H1 (cell line): Measurements from ENCODE around the gene DESI1. TPM values are rescaled to one million over a fixed set of nuclear protein-coding genes. Genes with fewer than 3 reads are reported as not detected.

Experiments
- CTCF ChIA-PET: fragments of 300-600 bp; sonication (Branson Sonifier 250); formaldehyde crosslinking; loops from one replicate; lab custom pipeline; 2021; ENCODE audit not compliant: partially characterized antibody; lab: Charles Lee
- POLR2A ChIA-PET: fragments of 300-600 bp; sonication (Branson Sonifier 250); formaldehyde crosslinking; loops from one replicate; lab custom pipeline; 2021; ENCODE audit warnings: inconsistent platforms; ENCODE audit not compliant: partially characterized antibody; lab: Charles Lee
- DNase-seq, 2 experiments: peaks; one replicate each; pipeline versions ENCODE4 v3.0.0 to v3.0.0-alpha.2; 2010 to 2022; ENCODE audit warnings: low spot score in 2 of 2, low read depth in 1 of 2, mixed read lengths in 1 of 2
- FAIRE-seq: peaks from 2 replicates; lab custom pipeline; 2011; peaks lifted over from hg19 to GRCh38; lab: Jason Lieb, UNC
- H2AFZ ChIP-seq: 2 replicates; pipeline ENCODE4 v1.8.1; 2012; ENCODE audit warnings: low read length, inconsistent platforms
- H2AK5ac ChIP-seq: 2 replicates; pipeline ENCODE4 v1.6.1; 2013; ENCODE audit warnings: low read depth, low read length
- H2BK120ac ChIP-seq: replicated peaks from 2 replicates; pipeline ENCODE3; 2013; ENCODE audit warnings: low read depth, low read length, inconsistent platforms
- H2BK12ac ChIP-seq: 2 replicates; pipeline ENCODE4 v1.6.1; 2013; ENCODE audit warnings: low read depth, low read length
- H2BK15ac ChIP-seq: 2 replicates; pipeline ENCODE4 v1.6.1; 2013; ENCODE audit warnings: low read length
- H2BK20ac ChIP-seq: 2 replicates; pipeline ENCODE4 v1.6.1; 2013; ENCODE audit warnings: low read length
- H2BK5ac ChIP-seq: 2 replicates; pipeline ENCODE4 v1.6.1; 2013; ENCODE audit warnings: low read depth, low read length
- H3K14ac ChIP-seq: 2 replicates; pipeline ENCODE4 v1.6.1; 2013; ENCODE audit warnings: inconsistent platforms; ENCODE audit not compliant: insufficient read length
- H3K18ac ChIP-seq: 2 replicates; pipeline ENCODE4 v1.6.1; 2013; ENCODE audit warnings: low read length; ENCODE audit errors: extremely low read depth
- H3K23ac ChIP-seq: 2 replicates; pipeline ENCODE4 v1.6.1; 2013; ENCODE audit warnings: inconsistent platforms; ENCODE audit not compliant: insufficient read length
- H3K23me2 ChIP-seq: 2 replicates; pipeline ENCODE4 v1.6.1; 2013; ENCODE audit warnings: low read depth, low read length
- H3K27ac ChIP-seq: 2 replicates; pipeline ENCODE4 v1.6.1; 2011; ENCODE audit warnings: low read depth, low read length, inconsistent platforms
- H3K27me3 ChIP-seq, 4 experiments: replicated peaks in 1 of 4; 1 replicate in 1 of 4; 2 replicates in 3 of 4; pipeline versions ENCODE4 v1.6.1 to v1.8.1; 2011 to 2013; ENCODE audit warnings: low read length in 3 of 4, mild to moderate bottlenecking in 3 of 4, inconsistent platforms in 2 of 4, mixed read lengths in 2 of 4, moderate library complexity in 1 of 4; ENCODE audit not compliant: control insufficient read depth in 3 of 4, insufficient read depth in 3 of 4; ENCODE audit errors: extremely low read depth in 1 of 4
- H3K36me3 ChIP-seq, 4 experiments: 2 replicates each; pipeline versions ENCODE4 v1.6.1 to v1.8.1; 2011 to 2013; ENCODE audit warnings: mild to moderate bottlenecking in 4 of 4, low read length in 3 of 4, moderate library complexity in 2 of 4, control low read depth in 1 of 4, inconsistent platforms in 1 of 4; ENCODE audit not compliant: insufficient read depth in 4 of 4, control insufficient read depth in 2 of 4
- H3K4ac ChIP-seq: replicated peaks from 2 replicates; pipeline ENCODE3; 2013; ENCODE audit warnings: low read length, low read depth, mixed read lengths, inconsistent platforms; ENCODE audit not compliant: insufficient read length
- H3K4me1 ChIP-seq, 4 experiments: replicated peaks in 1 of 4; 1 replicate in 1 of 4; 2 replicates in 3 of 4; pipeline versions ENCODE4 v1.6.1 to v1.8.1; 2011 to 2013; ENCODE audit warnings: low read length in 3 of 4, inconsistent platforms in 2 of 4, mixed read lengths in 1 of 4; ENCODE audit not compliant: insufficient read depth in 4 of 4, control insufficient read depth in 3 of 4
- H3K4me2 ChIP-seq, 2 experiments: 2 replicates each; pipeline versions ENCODE4 v1.6.1 to v1.8.1; 2011 to 2013; ENCODE audit warnings: low read depth in 2 of 2, low read length in 2 of 2, control low read depth in 1 of 2, inconsistent platforms in 1 of 2, mild to moderate bottlenecking in 1 of 2; ENCODE audit not compliant: insufficient read depth in 1 of 2
- H3K4me3 ChIP-seq, 4 experiments: fragments of 200-600, 300-600 bp in 1 of 4; sonication (generic), shearing (Covaris generic), sonication (Bioruptor Twin) in 1 of 4; 2 replicates each; pipeline versions ENCODE4 v1.5.1 to v1.8.1; 2011 to 2016; ENCODE audit warnings: low read length in 4 of 4, low read depth in 3 of 4, control low read depth in 2 of 4, inconsistent platforms in 2 of 4, mild to moderate bottlenecking in 2 of 4, mixed read lengths in 1 of 4, moderate library complexity in 1 of 4; ENCODE audit not compliant: insufficient read depth in 2 of 4; ENCODE audit errors: extremely low read depth in 1 of 4
- H3K56ac ChIP-seq: replicated peaks from 2 replicates; pipeline ENCODE3; 2013; ENCODE audit warnings: low read depth, mild to moderate bottlenecking, mixed read lengths, low read length, inconsistent platforms; ENCODE audit not compliant: insufficient read length
- H3K79me1 ChIP-seq: 2 replicates; pipeline ENCODE4 v1.6.1; 2013; ENCODE audit warnings: low read depth, low read length, control low read depth
- H3K79me2 ChIP-seq, 2 experiments: 2 replicates each; pipeline versions ENCODE4 v1.6.1 to v1.8.1; 2012 to 2013; ENCODE audit warnings: low read length in 2 of 2, mild to moderate bottlenecking in 2 of 2, inconsistent platforms in 1 of 2; ENCODE audit not compliant: insufficient read depth in 2 of 2, control insufficient read depth in 1 of 2
- H3K9ac ChIP-seq, 4 experiments: replicated peaks in 1 of 4; 1 replicate in 1 of 4; 2 replicates in 3 of 4; pipeline versions ENCODE4 v1.6.1 to v1.8.1; 2011 to 2013; ENCODE audit warnings: low read depth in 3 of 4, low read length in 3 of 4, control low read depth in 2 of 4, mild to moderate bottlenecking in 2 of 4, moderate library complexity in 2 of 4, inconsistent platforms in 1 of 4; ENCODE audit errors: extremely low read depth in 1 of 4
- H3K9me3 ChIP-seq, 2 experiments: 2 replicates each; pipeline versions ENCODE4 v1.6.1 to v1.8.1; 2012 to 2013; ENCODE audit warnings: mild to moderate bottlenecking in 2 of 2, moderate library complexity in 2 of 2, control low read depth in 1 of 2, inconsistent platforms in 1 of 2, low read depth in 1 of 2, low read length in 1 of 2, mixed read lengths in 1 of 2; ENCODE audit not compliant: insufficient read depth in 2 of 2
- H4K20me1 ChIP-seq, 2 experiments: replicated peaks in 1 of 2; 2 replicates each; pipeline versions ENCODE3 to v1.8.1; 2011 to 2013; ENCODE audit warnings: inconsistent platforms in 2 of 2, low read length in 2 of 2, mild to moderate bottlenecking in 1 of 2; ENCODE audit not compliant: insufficient read depth in 2 of 2, control insufficient read depth in 1 of 2
- H4K5ac ChIP-seq: 2 replicates; pipeline ENCODE4 v1.6.1; 2013; ENCODE audit warnings: low read length, low read depth, mixed read lengths, inconsistent platforms; ENCODE audit not compliant: insufficient read length
- H4K8ac ChIP-seq: 2 replicates; pipeline ENCODE4 v1.8.0; 2013; ENCODE audit warnings: mild to moderate bottlenecking, moderate library complexity, low read length, inconsistent platforms; ENCODE audit not compliant: insufficient read depth; ENCODE audit errors: extremely low read depth
- H4K91ac ChIP-seq: replicated peaks from 2 replicates; pipeline ENCODE3; 2013; ENCODE audit warnings: low read length, mixed read lengths, inconsistent platforms; ENCODE audit not compliant: insufficient read length
- BACH1 ChIP-seq: IDR thresholded peaks from 2 replicates; pipeline ENCODE4 v1.6.1; 2012; ENCODE audit warnings: low read length, improper control_type of control experiment
- CREB1 ChIP-seq: IDR thresholded peaks from 2 replicates; pipeline ENCODE4 v1.6.1; 2012; ENCODE audit warnings: inconsistent platforms
- CTCF ChIP-seq, 3 experiments: IDR thresholded peaks; 1 replicate in 2 of 3; 2 replicates in 1 of 3; pipeline versions ENCODE4 v1.5.1 to v1.6.1; 2011; ENCODE audit warnings: low read length in 3 of 3, mild to moderate bottlenecking in 3 of 3, inconsistent platforms in 2 of 3, low read depth in 1 of 3, moderate library complexity in 1 of 3; ENCODE audit not compliant: insufficient read depth in 1 of 3; ENCODE audit errors: control extremely low read depth in 1 of 3
- EGR1 ChIP-seq: IDR thresholded peaks from 2 replicates; pipeline ENCODE4 v1.6.1; 2011; ENCODE audit warnings: low read depth, low read length, borderline replicate concordance
- GTF2F1 ChIP-seq: IDR thresholded peaks from 2 replicates; pipeline ENCODE4 v1.6.1; 2012; ENCODE audit warnings: low read depth, low read length, improper control_type of control experiment, borderline replicate concordance
- NRF1 ChIP-seq: IDR thresholded peaks from 2 replicates; pipeline ENCODE4 v1.6.1; 2011; ENCODE audit warnings: mild to moderate bottlenecking, low read depth, low read length, improper control_type of control experiment
- PHF8 ChIP-seq: fragments of 200-600 bp; sonication (generic); conservative IDR thresholded peaks from 2 replicates; pipeline ENCODE4 v1.7.1; 2012; ENCODE audit warnings: low read depth, mild to moderate bottlenecking, inconsistent platforms, low read length, moderate library complexity
- RBBP5 ChIP-seq: IDR thresholded peaks from 2 replicates; pipeline ENCODE4 v1.7.1; 2012; ENCODE audit warnings: low read depth, mild to moderate bottlenecking, inconsistent platforms, low read length, moderate library complexity, borderline replicate concordance
- RXRA ChIP-seq: IDR thresholded peaks from 2 replicates; pipeline ENCODE4 v1.6.1; 2011; ENCODE audit warnings: low read depth, mild to moderate bottlenecking, low read length, moderate library complexity; ENCODE audit not compliant: insufficient read depth
- SIX5 ChIP-seq: IDR thresholded peaks from 2 replicates; pipeline ENCODE4 v1.6.1; 2011; ENCODE audit warnings: mild to moderate bottlenecking, low read depth, low read length
- TAF7 ChIP-seq: optimal IDR thresholded peaks from 2 replicates; pipeline ENCODE3; 2011; ENCODE audit warnings: low read depth, mild to moderate bottlenecking, inconsistent platforms, low read length, moderate library complexity, borderline replicate concordance
- TEAD4 ChIP-seq: IDR thresholded peaks from 2 replicates; pipeline ENCODE4 v1.6.1; 2012; ENCODE audit warnings: low read depth, low read length, inconsistent platforms, mixed read lengths
- WGBS, 2 experiments: shearing (Covaris generic) in 1 of 2; methylation state at CpG; one replicate each; pipeline versions ENCODE4 v1.1.6 to v1.1.7; 2013 to 2015; ENCODE audit warnings: low lambda C conversion rate in 2 of 2, mixed read lengths in 2 of 2, inconsistent platforms in 1 of 2, low coverage in 1 of 2, missing lambda C conversion rate in 1 of 2; ENCODE audit not compliant: insufficient replicate concordance in 2 of 2, insufficient coverage in 1 of 2, insufficient read length in 1 of 2; ENCODE audit errors: extremely low coverage in 1 of 2, missing lambda C conversion rate in 1 of 2; 5-methylcytosine and 5-hydroxymethylcytosine counted together
- polyA plus RNA-seq, 7 experiments: library from polyadenylated mRNA; depleted of rRNA in 3 of 7; stranded (reverse) in 5 of 7; unstranded in 2 of 7; fragments of >200 nt in 5 of 7; fragments of 200-250 nt in 2 of 7; gene quantifications; 1 replicate in 5 of 7; 2 replicates in 1 of 7; 4 replicates in 1 of 7; pipeline versions ENCODE4 v1.2.1 to v1.2.3, GENCODE V29; 2011 to 2013; ENCODE audit warnings: missing spikeins in 2 of 7, mixed read lengths in 2 of 7
- total RNA-seq: library from RNA; stranded (reverse); fragmentation: NEBNext Ultra II Directional; extraction: Animal tissue kit (Norgen Biotek cat#: 25700); gene quantifications from 2 replicates; pipeline ENCODE4 v1.2.1, GENCODE V29; 2021

DESI1 gene
- total and polyA plus RNA-seq, 2 of the 8 experiments (the other 6 are each of a cell fraction or from before 2014, with no cell fraction given), result 27.6 to 34.3 TPM

GRCh38 chr22:41608386-41608785 is 12.5 kb downstream of the DESI1 start:
- H3K4me2 ChIP-seq, result no peak overlapping the region
- H3K56ac ChIP-seq, result no peak overlapping the region
- H2BK20ac ChIP-seq, result no peak overlapping the region
- POLR2A ChIA-PET, result interaction anchor here (1.9 to 3.3 kb wide), 4 partner anchors 9 to 12 kb away, joined by 7 to 16 read pairs (median 12); partner anchors contain the start of genes DESI1 and XRCC6
- no peak overlapping the region for H3K14ac ChIP-seq
- H3K4me3 ChIP-seq, result no peak overlapping the region
- no peak overlapping the region for H2BK120ac ChIP-seq
- H3K36me3 ChIP-seq, result peaks cover 0 to 19% (median 8%) of the 10 kb centered on the region in 4 experiments; a peak in 6 of 8 replicates
- no peak overlapping the region for H3K23ac ChIP-seq
- no peaks in the 10 kb centered on the region for H3K27me3 ChIP-seq
- H3K23me2 ChIP-seq, result peaks cover 2% of the 10 kb centered on the region; the same call in 1 of the 2 replicates
- H4K91ac ChIP-seq, result no peak overlapping the region
- H2AK5ac ChIP-seq, result no peak overlapping the region
- DNase-seq (no peak), FAIRE-seq (no peak)
- H3K18ac ChIP-seq, result no peak overlapping the region
- 95% methylated on average over 3 of the region's 3 CpGs; no CpG with 5 or more reads in 1 of the 2 experiments for WGBS, 2 experiments
- no peak overlapping the region for H3K9ac ChIP-seq
- H3K9me3 ChIP-seq, result no peaks in the 10 kb centered on the region
- H3K4ac ChIP-seq, result no peak overlapping the region
- no peak overlapping the region for H2AFZ ChIP-seq
- H4K5ac ChIP-seq, result no peak overlapping the region
- peaks cover 2% of the 10 kb centered on the region; the same call in 1 of the 2 replicates for H3K79me1 ChIP-seq
- H4K8ac ChIP-seq, result no peak overlapping the region
- H2BK15ac ChIP-seq, result no peak overlapping the region
- H3K27ac ChIP-seq, result no peak overlapping the region
- CTCF ChIA-PET, result interaction anchor here (0.5 to 4.5 kb wide), 2 partner anchors 11 to 220 kb away, joined by 3 to 31 read pairs; no protein-coding TSS in a partner anchor
- no peaks in the 10 kb centered on the region for H3K4me1 ChIP-seq
- H3K79me2 ChIP-seq, result 0 out of 4 replicates have a peak, but pooled peaks cover 0 to 2% of the 10 kb centered on the region in 2 experiments
- no peak overlapping the region for H2BK5ac ChIP-seq
- peaks cover 0 to 8% of the 10 kb centered on the region in 2 experiments for H4K20me1 ChIP-seq
- H2BK12ac ChIP-seq, result no peak overlapping the region
- no peak for TF ChIP-seq NRF1
- no peak for TF ChIP-seq TAF7
- TF ChIP-seq GTF2F1, result no peak
- TF ChIP-seq RXRA, result no peak
- TF ChIP-seq PHF8, result no peak
- TF ChIP-seq CREB1, result no peak
- TF ChIP-seq EGR1, result no peak
- TF ChIP-seq SIX5, result no peak
- TF ChIP-seq RBBP5, result no peak
- TF ChIP-seq TEAD4, result no peak
- no peak for TF ChIP-seq BACH1
- TF ChIP-seq CTCF (IDR thresholded peaks at IDR 0.05; ENCODE audit: control extremely low read depth in 1 of 3, insufficient read depth in 1 of 3, low read depth in 1 of 3, low read length in 3 of 3), result no peak
